Spleen (tissue), 7 donors: Measurements from ENCODE around the gene FARP1.

Experiments
- POLR2A ChIP-seq, 3 donors: fragments of 450-650 bp; IDR thresholded peaks; one replicate each; pipeline ENCODE4 v1.5.1; 2017; ENCODE audit warnings: antibody characterized with exemption in 3 of 3, mild to moderate bottlenecking in 1 of 3
- POLR2AphosphoS5 ChIP-seq, 3 donors: sonication (generic); formaldehyde crosslinking; IDR thresholded peaks; one replicate each; pipeline ENCODE4 v1.5.1; 2017; ENCODE audit warnings: antibody characterized with exemption in 3 of 3
- TF ChIP-seq, protein P1 (sequence below), 11 experiments: fragments of 200-600 bp in 7 of 11; fragments of 450-650 bp in 4 of 11; sonication (generic) in 4 of 11; IDR thresholded peaks in 8 of 11; conservative IDR thresholded peaks in 3 of 11; 1 replicate in 7 of 11; 2 replicates in 4 of 11; pipeline versions ENCODE4 v1.4.0 to v1.8.0; 2016 to 2021; ENCODE audit warnings: antibody characterized with exemption in 11 of 11, inconsistent platforms in 4 of 11, mild to moderate bottlenecking in 1 of 11
- donor health status: DM: no; HTN: no; CAD: no; lungs with moderate emphysema.
- donor health status: DM: no; HTN: no; CAD: no.
- donor health status: DM: no; HTN: no; CAD: no.

DNA sequence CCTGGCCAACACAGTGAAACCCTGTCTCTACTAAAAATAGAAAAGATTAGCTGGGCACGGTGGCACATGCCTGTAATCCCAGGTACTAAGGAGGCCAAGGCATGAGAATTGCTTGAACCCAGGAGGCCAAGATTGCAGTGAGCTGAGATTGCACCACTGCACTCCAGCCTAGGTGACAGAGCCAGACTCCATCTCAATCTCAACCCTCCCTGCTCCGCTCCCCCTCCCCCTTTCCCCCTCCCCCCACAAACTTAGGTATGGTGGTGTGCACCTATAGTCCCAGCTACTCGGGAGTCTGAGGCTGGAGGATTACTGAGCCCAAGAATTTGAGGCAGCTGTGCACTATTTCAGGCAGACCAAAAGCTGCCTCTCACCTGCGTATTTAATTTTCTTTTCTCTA lies 55.8 kb downstream of the FARP1 start:
- TF ChIP-seq POLR2A (IDR thresholded peaks at IDR 0.05) (no peak), POLR2AphosphoS5 (IDR thresholded peaks at IDR 0.05) (no peak)
- TF ChIP-seq, protein P1, sequence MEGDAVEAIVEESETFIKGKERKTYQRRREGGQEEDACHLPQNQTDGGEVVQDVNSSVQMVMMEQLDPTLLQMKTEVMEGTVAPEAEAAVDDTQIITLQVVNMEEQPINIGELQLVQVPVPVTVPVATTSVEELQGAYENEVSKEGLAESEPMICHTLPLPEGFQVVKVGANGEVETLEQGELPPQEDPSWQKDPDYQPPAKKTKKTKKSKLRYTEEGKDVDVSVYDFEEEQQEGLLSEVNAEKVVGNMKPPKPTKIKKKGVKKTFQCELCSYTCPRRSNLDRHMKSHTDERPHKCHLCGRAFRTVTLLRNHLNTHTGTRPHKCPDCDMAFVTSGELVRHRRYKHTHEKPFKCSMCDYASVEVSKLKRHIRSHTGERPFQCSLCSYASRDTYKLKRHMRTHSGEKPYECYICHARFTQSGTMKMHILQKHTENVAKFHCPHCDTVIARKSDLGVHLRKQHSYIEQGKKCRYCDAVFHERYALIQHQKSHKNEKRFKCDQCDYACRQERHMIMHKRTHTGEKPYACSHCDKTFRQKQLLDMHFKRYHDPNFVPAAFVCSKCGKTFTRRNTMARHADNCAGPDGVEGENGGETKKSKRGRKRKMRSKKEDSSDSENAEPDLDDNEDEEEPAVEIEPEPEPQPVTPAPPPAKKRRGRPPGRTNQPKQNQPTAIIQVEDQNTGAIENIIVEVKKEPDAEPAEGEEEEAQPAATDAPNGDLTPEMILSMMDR (IDR thresholded peaks at IDR 0.05 in 8 of 11, conservative IDR thresholded peaks at IDR 0.05 in 3 of 11): no peak
